ENCODE results near the gene TAF8. TPM values are rescaled to one million over a fixed set of nuclear protein-coding genes. Genes with fewer than 3 reads are reported as not detected.

TAF8 gene
- total RNA-seq, 2 donors from 2014 or later = 28.7 to 35.3 TPM

DNA sequence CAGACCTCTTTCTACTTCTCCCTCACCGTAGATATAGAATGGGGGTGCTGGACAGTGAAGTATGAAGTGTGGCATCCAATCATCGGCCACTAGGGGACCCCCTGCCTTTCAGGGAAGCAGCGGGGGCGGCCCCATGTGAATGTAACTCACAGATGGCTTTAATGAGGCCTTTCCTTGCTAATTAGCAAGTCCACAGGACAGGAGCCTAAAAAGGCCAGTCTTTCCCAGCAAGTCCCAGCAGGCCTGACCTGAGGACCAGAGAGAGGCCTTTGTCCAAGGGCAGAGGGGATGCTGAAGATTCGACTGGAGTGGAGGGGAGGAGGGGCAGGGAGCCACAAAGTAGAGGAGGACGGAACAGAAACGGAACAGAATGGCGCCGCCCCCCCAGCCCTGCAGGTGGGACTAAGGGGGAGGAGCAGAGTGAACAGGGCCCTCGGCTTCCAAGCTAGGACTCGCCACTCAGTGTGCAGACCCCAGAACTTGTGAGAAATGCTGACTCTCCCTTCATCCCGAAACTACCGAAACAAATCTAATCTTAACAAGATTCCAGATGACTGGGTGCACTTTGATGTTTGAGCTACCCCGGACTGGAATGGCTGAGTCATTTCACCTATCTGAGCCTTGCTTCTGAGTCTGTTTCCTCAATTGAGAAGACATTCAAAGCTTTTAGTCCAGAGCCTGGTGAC lies 86.3 kb downstream of the TAF8 start:
- no peaks in the 10 kb centered on the region for H3K9me3 ChIP-seq (ENCODE audit: control insufficient read depth, low read length, poor library complexity, severe bottlenecking)
- Mint-ChIP-seq H3K27ac (no peak overlapping the region), H3K27me3 (peaks cover 33% of the 10 kb centered on the region), H3K36me3 (ENCODE audit: low read depth) (no peaks in the 10 kb centered on the region), H3K4me3 (no peak overlapping the region), H3K4me1 (peaks cover 4% of the 10 kb centered on the region)
- no peak for ATAC-seq
- no peak for DNase-seq

Other genes with a start within 250 kb of the TAF8 start
- gene USP49, start 155.1 kb upstream of the TAF8 start, total RNA-seq = 1 to 10 TPM; 1.7 to 2.1 TPM
- 1 to 10 TPM; 3.6 to 3.9 TPM for gene MED20, start 129.4 kb upstream of the TAF8 start, total RNA-seq
- gene BYSL, start 129.0 kb upstream of the TAF8 start, total RNA-seq = 1 to 10 TPM; 2.8 to 3.8 TPM
- 100 to 1,000 TPM; 247 to 250 TPM for gene CCND3, start 108.7 kb upstream of the TAF8 start, total RNA-seq
- gene C6orf132, start 92.1 kb downstream of the TAF8 start, total RNA-seq = not detected
- gene GUCA1A, start 122.8 kb downstream of the TAF8 start, total RNA-seq = not detected
- gene GUCA1B, start 144.4 kb downstream of the TAF8 start, total RNA-seq = 1 to 10 TPM; 1.5 to 2.2 TPM
- 10 to 100 TPM; 15.4 to 20.1 TPM for gene MRPS10, start 167.3 kb downstream of the TAF8 start, total RNA-seq

Measured in T-helper 17 cell (primary cell).